Fibroblast of lung (primary cell): ENCODE data around the gene CELF5. TPM values are rescaled to one million over a fixed set of nuclear protein-coding genes. Genes with fewer than 3 reads are reported as not detected.

Experiments used
- DNase-seq, 2 donors: peaks; one replicate each; pipeline versions ENCODE4 v3.0.0 to v3.0.0-alpha.2; 2010; ENCODE audit warnings: low read depth in 2 of 2
- H2AFZ ChIP-seq: 2 replicates; pipeline ENCODE4 v1.5.1; 2012; ENCODE audit warnings: low read length, control low read depth, inconsistent platforms
- H3K27ac ChIP-seq: 2 replicates; pipeline ENCODE4 v1.5.1; 2011; ENCODE audit warnings: low read length, control low read depth; ENCODE audit not compliant: insufficient read depth
- H3K27me3 ChIP-seq: 2 replicates; pipeline ENCODE4 v1.5.1; 2011; ENCODE audit warnings: mild to moderate bottlenecking, low read length; ENCODE audit not compliant: control insufficient read depth, insufficient read depth
- H3K36me3 ChIP-seq: 2 replicates; pipeline ENCODE4 v1.5.1; 2011; ENCODE audit warnings: low read length; ENCODE audit not compliant: control insufficient read depth, insufficient read depth
- H3K4me1 ChIP-seq: 2 replicates; pipeline ENCODE4 v1.5.1; 2011; ENCODE audit warnings: low read length; ENCODE audit not compliant: control insufficient read depth, insufficient read depth; ENCODE audit errors: extremely low read depth
- H3K4me2 ChIP-seq: 2 replicates; pipeline ENCODE4 v1.5.1; 2011; ENCODE audit warnings: low read length, control low read depth; ENCODE audit not compliant: insufficient read depth; ENCODE audit errors: extremely low read depth
- H3K4me3 ChIP-seq, 4 experiments: fragments of 200-600 bp in 1 of 4; sonication (generic) in 1 of 4; replicated peaks in 1 of 4; 2 replicates each; pipeline ENCODE4 v1.5.1; 2011 to 2016; ENCODE audit warnings: low read length in 4 of 4, low read depth in 3 of 4, mild to moderate bottlenecking in 3 of 4, control low read depth in 2 of 4, inconsistent platforms in 1 of 4, mixed read lengths in 1 of 4; ENCODE audit not compliant: insufficient read depth in 1 of 4; ENCODE audit errors: control extremely low read depth in 1 of 4
- H3K79me2 ChIP-seq: 2 replicates; pipeline ENCODE4 v1.5.1; 2012; ENCODE audit warnings: mild to moderate bottlenecking, low read length, inconsistent platforms; ENCODE audit not compliant: control insufficient read depth, insufficient read depth
- H3K9ac ChIP-seq: 2 replicates; pipeline ENCODE4 v1.5.1; 2011; ENCODE audit warnings: mild to moderate bottlenecking, low read length, control low read depth; ENCODE audit not compliant: insufficient read depth
- H3K9me3 ChIP-seq: 2 replicates; pipeline ENCODE4 v1.5.1; 2012; ENCODE audit warnings: low read depth, low read length; ENCODE audit not compliant: control insufficient read depth, insufficient read depth
- H4K20me1 ChIP-seq: 2 replicates; pipeline ENCODE4 v1.5.1; 2011; ENCODE audit warnings: low read length; ENCODE audit not compliant: control insufficient read depth, insufficient read depth; ENCODE audit errors: extremely low read depth
- CTCF ChIP-seq, 2 donors: IDR thresholded peaks in 1 of 2; conservative IDR thresholded peaks in 1 of 2; 1 replicate in 1 of 2; 2 replicates in 1 of 2; pipeline ENCODE4 v1.5.1; 2011 to 2012; ENCODE audit warnings: low read length in 2 of 2, control low read depth in 1 of 2, inconsistent platforms in 1 of 2, low read depth in 1 of 2, mild to moderate bottlenecking in 1 of 2
- EZH2 ChIP-seq: IDR thresholded peaks from 2 replicates; pipeline ENCODE4 v1.5.1; 2012; ENCODE audit warnings: low read length, control low read depth, mild to moderate bottlenecking; ENCODE audit errors: missing control alignments
- polyA plus RNA-seq, 2 donors: library from polyadenylated mRNA; depleted of rRNA in 1 of 2; stranded (reverse) in 1 of 2; unstranded in 1 of 2; fragments of >200 nt; gene quantifications; 2 replicates each; pipeline ENCODE4 v1.2.1, GENCODE V29; 2011 to 2012; ENCODE audit warnings: missing spikeins in 1 of 2
- total RNA-seq: library from RNA; depleted of rRNA; stranded (reverse); fragments of >200 nt; gene quantifications from 2 replicates; pipeline ENCODE4 v1.2.1, GENCODE V29; 2014

The CELF5 gene
- total and polyA plus RNA-seq, 2 donors (not counting 1 experiment from before 2014, with no cell fraction given) = under 0.01 TPM; not detected in 1

GRCh38 chr19:3295581-3295980 lies 71.1 kb downstream of the CELF5 start:
- no peak for DNase-seq
- no peak overlapping the region for H3K4me2 ChIP-seq
- H3K9me3 ChIP-seq = no peaks in the 10 kb centered on the region
- no peaks in the 10 kb centered on the region for H3K27me3 ChIP-seq
- H3K79me2 ChIP-seq = no peaks in the 10 kb centered on the region
- H3K4me3 ChIP-seq = no peak overlapping the region
- no peaks in the 10 kb centered on the region for H4K20me1 ChIP-seq
- no peaks in the 10 kb centered on the region for H3K36me3 ChIP-seq
- H3K4me1 ChIP-seq = no peaks in the 10 kb centered on the region
- H3K27ac ChIP-seq = no peak overlapping the region
- no peak overlapping the region for H2AFZ ChIP-seq
- no peak overlapping the region for H3K9ac ChIP-seq
- TF ChIP-seq EZH2 (no peak), CTCF (conservative IDR thresholded peaks at IDR 0.05 in 1 of 2, IDR thresholded peaks at IDR 0.05 in 1 of 2; ENCODE audit: low read depth in 1 of 2, low read length in 2 of 2) (no peak)

GRCh38 chr19:3296034-3296433 lies 71.6 kb downstream of the CELF5 start:
- Histone ChIP-seq H3K4me3 (no peak overlapping the region), H3K4me2 (no peak overlapping the region), H3K4me1 (no peaks in the 10 kb centered on the region), H4K20me1 (no peaks in the 10 kb centered on the region), H3K27me3 (no peaks in the 10 kb centered on the region), H2AFZ (no peak overlapping the region), H3K36me3 (no peaks in the 10 kb centered on the region), H3K9ac (no peak overlapping the region), H3K79me2 (no peaks in the 10 kb centered on the region), H3K27ac (no peak overlapping the region), H3K9me3 (no peaks in the 10 kb centered on the region)
- no peak for TF ChIP-seq CTCF (conservative IDR thresholded peaks at IDR 0.05 in 1 of 2, IDR thresholded peaks at IDR 0.05 in 1 of 2; ENCODE audit: low read depth in 1 of 2, low read length in 2 of 2)
- TF ChIP-seq EZH2 = no peak
- DNase-seq = no peak

- no peak overlapping the region for H3K4me2 ChIP-seq
- no peaks in the 10 kb centered on the region for H3K79me2 ChIP-seq
- H3K9ac ChIP-seq = no peak overlapping the region
- no peaks in the 10 kb centered on the region for H3K9me3 ChIP-seq
- no peaks in the 10 kb centered on the region for H3K36me3 ChIP-seq
- DNase-seq = no peak
- no peak overlapping the region for H3K27ac ChIP-seq
- H3K4me1 ChIP-seq = no peaks in the 10 kb centered on the region
- no peaks in the 10 kb centered on the region for H4K20me1 ChIP-seq
- H3K4me3 ChIP-seq = no peak overlapping the region
- no peak overlapping the region for H2AFZ ChIP-seq
- H3K27me3 ChIP-seq = no peaks in the 10 kb centered on the region
- TF ChIP-seq EZH2 = no peak
- TF ChIP-seq CTCF (conservative IDR thresholded peaks at IDR 0.05 in 1 of 2, IDR thresholded peaks at IDR 0.05 in 1 of 2; ENCODE audit: low read depth in 1 of 2, low read length in 2 of 2) = no peak
Observed at GRCh38 chr19:3296446-3296845, 72.0 kb downstream of the CELF5 start.
